ENCODE measurements around the gene DLGAP1. TPM values are rescaled to one million over a fixed set of nuclear protein-coding genes. Genes with fewer than 3 reads are reported as not detected.
A peak's percentile ranks its signal among the peaks of the same experiment; 100 is the strongest.

The DLGAP1 gene
- total and polyA plus RNA-seq, 4 donors: 0.54 to 11.8 (median 3.1) TPM

DNA sequence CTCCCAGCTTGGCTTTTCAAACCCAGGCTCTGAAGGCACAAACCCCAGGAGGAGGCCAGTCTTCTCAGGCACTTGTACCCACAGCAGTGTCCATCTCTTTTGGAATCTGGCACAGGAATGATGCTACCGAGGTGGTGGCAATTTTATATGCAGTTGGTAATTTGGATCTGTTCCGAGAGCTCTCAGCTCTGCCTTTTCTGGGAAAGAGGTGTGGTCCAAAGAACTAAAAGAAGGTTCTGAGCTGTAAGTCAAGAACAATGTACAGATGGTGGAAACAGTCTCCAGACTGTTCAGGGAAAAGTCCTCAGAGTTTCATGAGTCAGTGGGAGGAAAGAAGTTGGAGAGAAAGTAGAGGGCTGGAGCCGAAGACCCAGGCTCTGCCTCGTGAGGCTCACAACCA lies 651.8 kb downstream of the DLGAP1 start:
- Histone ChIP-seq H3K27ac (ENCODE audit: low read depth in 1 of 2, low read length in 1 of 2) (no peak overlapping the region), H3K4me3 (no peak overlapping the region), H3K9me3 (ENCODE audit: control insufficient read depth in 4 of 4, insufficient read depth in 3 of 4, low read length in 3 of 4) (peaks cover 0 to 3% (median 0%) of the 10 kb centered on the region in 4 donors), H3K27me3 (ENCODE audit: control insufficient read depth in 3 of 3, insufficient read depth in 3 of 3, low read length in 2 of 3) (no peaks in the 10 kb centered on the region), H3K36me3 (ENCODE audit: control insufficient read depth in 4 of 4, insufficient read depth in 4 of 4, low read length in 4 of 4) (no peaks in the 10 kb centered on the region), H3K9ac (ENCODE audit: insufficient read depth in 1 of 2, low read length in 2 of 2) (no peak overlapping the region), H3K4me1 (ENCODE audit: control insufficient read depth in 5 of 5, insufficient read depth in 5 of 5, low read length in 5 of 5) (no peaks in the 10 kb centered on the region)
- ATAC-seq (ENCODE audit: insufficient read depth, low FRiP score) (no peak), DNase-seq (no peak)
- no peak for TF ChIP-seq CTCF (IDR thresholded peaks at IDR 0.05; ENCODE audit: control extremely low read depth, extremely low read depth)
- WGBS, 2 donors: 90 to 95% methylated on average over 4 of the region's 4 CpGs

- Histone ChIP-seq H3K27me3 (ENCODE audit: control insufficient read depth in 3 of 3, insufficient read depth in 3 of 3, low read length in 2 of 3) (no peaks in the 10 kb centered on the region), H3K4me3 (no peak overlapping the region), H3K27ac (ENCODE audit: low read depth in 1 of 2, low read length in 1 of 2) (no peak overlapping the region), H3K4me1 (ENCODE audit: control insufficient read depth in 5 of 5, insufficient read depth in 5 of 5, low read length in 5 of 5) (no peaks in the 10 kb centered on the region), H3K36me3 (ENCODE audit: control insufficient read depth in 4 of 4, insufficient read depth in 4 of 4, low read length in 4 of 4) (no peaks in the 10 kb centered on the region), H3K9ac (ENCODE audit: insufficient read depth in 1 of 2, low read length in 2 of 2) (no peak overlapping the region), H3K9me3 (ENCODE audit: control insufficient read depth in 4 of 4, insufficient read depth in 3 of 4, low read length in 3 of 4) (peaks cover 0 to 1% (median 0%) of the 10 kb centered on the region in 4 donors)
- DNase-seq: peak in 2 of 3 donors; percentile 42 to 54
- no peak for TF ChIP-seq CTCF (IDR thresholded peaks at IDR 0.05; ENCODE audit: control extremely low read depth, extremely low read depth)
- WGBS, 2 donors: 54 to 75% methylated on average over 4 of the region's 4 CpGs
- ATAC-seq (ENCODE audit: insufficient read depth, low FRiP score): no peak
Measured at GRCh38 chr18:3799515-3799914, 655.6 kb downstream of the DLGAP1 start.

GRCh38 chr18:3798032-3798431 lies 657.1 kb downstream of the DLGAP1 start:
- no peak for TF ChIP-seq CTCF (IDR thresholded peaks at IDR 0.05; ENCODE audit: control extremely low read depth, extremely low read depth)
- Histone ChIP-seq H3K4me1 (ENCODE audit: control insufficient read depth in 5 of 5, insufficient read depth in 5 of 5, low read length in 5 of 5) (no peaks in the 10 kb centered on the region), H3K36me3 (ENCODE audit: control insufficient read depth in 4 of 4, insufficient read depth in 4 of 4, low read length in 4 of 4) (no peaks in the 10 kb centered on the region), H3K27ac (ENCODE audit: low read depth in 1 of 2, low read length in 1 of 2) (no peak overlapping the region), H3K27me3 (ENCODE audit: control insufficient read depth in 3 of 3, insufficient read depth in 3 of 3, low read length in 2 of 3) (no peaks in the 10 kb centered on the region), H3K4me3 (no peak overlapping the region), H3K9me3 (ENCODE audit: control insufficient read depth in 4 of 4, insufficient read depth in 3 of 4, low read length in 3 of 4) (peaks cover 0 to 1% (median 0%) of the 10 kb centered on the region in 4 donors), H3K9ac (ENCODE audit: insufficient read depth in 1 of 2, low read length in 2 of 2) (no peak overlapping the region)
- ATAC-seq (ENCODE audit: insufficient read depth, low FRiP score) (no peak), DNase-seq (no peak)
- WGBS, 2 donors: 89 to 93% methylated on average over 3 of the region's 3 CpGs

GRCh38 chr18:3796434-3796833 lies 658.7 kb downstream of the DLGAP1 start:
- peaks cover 0 to 1% (median 0%) of the 10 kb centered on the region in 4 donors for H3K9me3 ChIP-seq (ENCODE audit: control insufficient read depth in 4 of 4, insufficient read depth in 3 of 4, low read length in 3 of 4)
- H3K27me3 ChIP-seq (ENCODE audit: control insufficient read depth in 3 of 3, insufficient read depth in 3 of 3, low read length in 2 of 3): no peaks in the 10 kb centered on the region
- H3K9ac ChIP-seq (ENCODE audit: insufficient read depth in 1 of 2, low read length in 2 of 2): no peak overlapping the region
- no peaks in the 10 kb centered on the region for H3K36me3 ChIP-seq (ENCODE audit: control insufficient read depth in 4 of 4, insufficient read depth in 4 of 4, low read length in 4 of 4)
- 93 to 94% methylated on average over 6 of the region's 6 CpGs for WGBS, 2 donors
- ATAC-seq (ENCODE audit: insufficient read depth, low FRiP score): no peak
- no peaks in the 10 kb centered on the region for H3K4me1 ChIP-seq (ENCODE audit: control insufficient read depth in 5 of 5, insufficient read depth in 5 of 5, low read length in 5 of 5)
- no peak overlapping the region for H3K27ac ChIP-seq (ENCODE audit: low read depth in 1 of 2, low read length in 1 of 2)
- DNase-seq: no peak
- TF ChIP-seq CTCF (IDR thresholded peaks at IDR 0.05; ENCODE audit: control extremely low read depth, extremely low read depth): no peak
- no peak overlapping the region for H3K4me3 ChIP-seq

Measured in lung (tissue), 12 donors.